Measurements from ENCODE around the gene PEDS1. TPM values are rescaled to one million over a fixed set of nuclear protein-coding genes. Genes with fewer than 3 reads are reported as not detected.
A peak's percentile ranks its signal among the peaks of the same experiment; 100 is the strongest.

PEDS1 gene
- total RNA-seq, 1 experiment from 2014 or later: 35.6 TPM

- Mint-ChIP-seq H3K36me3 (peaks cover 35% of the 10 kb centered on the region), H3K27me3 (ENCODE audit: low read depth) (0 out of 2 replicates have a peak, but pooled peaks cover 2% of the 10 kb centered on the region), H3K4me3 (no peak overlapping the region), H3K4me1 (peaks cover 6% of the 10 kb centered on the region), H3K9me3 (peaks cover 6% of the 10 kb centered on the region; the same call in 1 of the 2 replicates), H3K27ac (peak overlapping the region; percentile 57; the same call in 1 of the 2 replicates)
- DNase-seq (ENCODE audit: low spot score) (peak; percentile 70), ATAC-seq (peak; percentile 86)
- POLR2A ChIA-PET: interaction anchor here (0.6 to 2.2 kb wide), 7 partner anchors 18 to 1044 kb away, joined by 3 to 12 read pairs (median 4); no protein-coding TSS in a partner anchor
- TF ChIP-seq ERG (CRISPR knock-in tag; IDR thresholded peaks at IDR 0.05) (no peak), EMX1 (CRISPR knock-in tag; IDR thresholded peaks at IDR 0.05) (0 out of 2 replicates have a peak, but pooled peaks have one; percentile 28), PREB (CRISPR knock-in tag; IDR thresholded peaks at IDR 0.05; ENCODE audit: borderline replicate concordance) (no peak), GABPB1 (CRISPR knock-in tag; IDR thresholded peaks at IDR 0.05) (peak; percentile 34; the same call in 1 of the 2 replicates), TEAD1 (CRISPR knock-in tag; IDR thresholded peaks at IDR 0.05) (no peak), MXD4 (CRISPR knock-in tag; IDR thresholded peaks at IDR 0.05; ENCODE audit: borderline replicate concordance) (no peak), JAZF1 (CRISPR knock-in tag; IDR thresholded peaks at IDR 0.05) (no peak)
- TF ChIP-seq, protein P1, sequence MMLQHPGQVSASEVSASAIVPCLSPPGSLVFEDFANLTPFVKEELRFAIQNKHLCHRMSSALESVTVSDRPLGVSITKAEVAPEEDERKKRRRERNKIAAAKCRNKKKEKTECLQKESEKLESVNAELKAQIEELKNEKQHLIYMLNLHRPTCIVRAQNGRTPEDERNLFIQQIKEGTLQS (CRISPR knock-in tag; conservative IDR thresholded peaks at IDR 0.05): 0 out of 2 replicates have a peak, but pooled peaks have one; percentile 14
- TF ChIP-seq, protein P2, sequence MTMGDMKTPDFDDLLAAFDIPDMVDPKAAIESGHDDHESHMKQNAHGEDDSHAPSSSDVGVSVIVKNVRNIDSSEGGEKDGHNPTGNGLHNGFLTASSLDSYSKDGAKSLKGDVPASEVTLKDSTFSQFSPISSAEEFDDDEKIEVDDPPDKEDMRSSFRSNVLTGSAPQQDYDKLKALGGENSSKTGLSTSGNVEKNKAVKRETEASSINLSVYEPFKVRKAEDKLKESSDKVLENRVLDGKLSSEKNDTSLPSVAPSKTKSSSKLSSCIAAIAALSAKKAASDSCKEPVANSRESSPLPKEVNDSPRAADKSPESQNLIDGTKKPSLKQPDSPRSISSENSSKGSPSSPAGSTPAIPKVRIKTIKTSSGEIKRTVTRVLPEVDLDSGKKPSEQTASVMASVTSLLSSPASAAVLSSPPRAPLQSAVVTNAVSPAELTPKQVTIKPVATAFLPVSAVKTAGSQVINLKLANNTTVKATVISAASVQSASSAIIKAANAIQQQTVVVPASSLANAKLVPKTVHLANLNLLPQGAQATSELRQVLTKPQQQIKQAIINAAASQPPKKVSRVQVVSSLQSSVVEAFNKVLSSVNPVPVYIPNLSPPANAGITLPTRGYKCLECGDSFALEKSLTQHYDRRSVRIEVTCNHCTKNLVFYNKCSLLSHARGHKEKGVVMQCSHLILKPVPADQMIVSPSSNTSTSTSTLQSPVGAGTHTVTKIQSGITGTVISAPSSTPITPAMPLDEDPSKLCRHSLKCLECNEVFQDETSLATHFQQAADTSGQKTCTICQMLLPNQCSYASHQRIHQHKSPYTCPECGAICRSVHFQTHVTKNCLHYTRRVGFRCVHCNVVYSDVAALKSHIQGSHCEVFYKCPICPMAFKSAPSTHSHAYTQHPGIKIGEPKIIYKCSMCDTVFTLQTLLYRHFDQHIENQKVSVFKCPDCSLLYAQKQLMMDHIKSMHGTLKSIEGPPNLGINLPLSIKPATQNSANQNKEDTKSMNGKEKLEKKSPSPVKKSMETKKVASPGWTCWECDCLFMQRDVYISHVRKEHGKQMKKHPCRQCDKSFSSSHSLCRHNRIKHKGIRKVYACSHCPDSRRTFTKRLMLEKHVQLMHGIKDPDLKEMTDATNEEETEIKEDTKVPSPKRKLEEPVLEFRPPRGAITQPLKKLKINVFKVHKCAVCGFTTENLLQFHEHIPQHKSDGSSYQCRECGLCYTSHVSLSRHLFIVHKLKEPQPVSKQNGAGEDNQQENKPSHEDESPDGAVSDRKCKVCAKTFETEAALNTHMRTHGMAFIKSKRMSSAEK (CRISPR knock-in tag; IDR thresholded peaks at IDR 0.05; ENCODE audit: borderline replicate concordance): no peak
- TF ChIP-seq, protein P3, sequence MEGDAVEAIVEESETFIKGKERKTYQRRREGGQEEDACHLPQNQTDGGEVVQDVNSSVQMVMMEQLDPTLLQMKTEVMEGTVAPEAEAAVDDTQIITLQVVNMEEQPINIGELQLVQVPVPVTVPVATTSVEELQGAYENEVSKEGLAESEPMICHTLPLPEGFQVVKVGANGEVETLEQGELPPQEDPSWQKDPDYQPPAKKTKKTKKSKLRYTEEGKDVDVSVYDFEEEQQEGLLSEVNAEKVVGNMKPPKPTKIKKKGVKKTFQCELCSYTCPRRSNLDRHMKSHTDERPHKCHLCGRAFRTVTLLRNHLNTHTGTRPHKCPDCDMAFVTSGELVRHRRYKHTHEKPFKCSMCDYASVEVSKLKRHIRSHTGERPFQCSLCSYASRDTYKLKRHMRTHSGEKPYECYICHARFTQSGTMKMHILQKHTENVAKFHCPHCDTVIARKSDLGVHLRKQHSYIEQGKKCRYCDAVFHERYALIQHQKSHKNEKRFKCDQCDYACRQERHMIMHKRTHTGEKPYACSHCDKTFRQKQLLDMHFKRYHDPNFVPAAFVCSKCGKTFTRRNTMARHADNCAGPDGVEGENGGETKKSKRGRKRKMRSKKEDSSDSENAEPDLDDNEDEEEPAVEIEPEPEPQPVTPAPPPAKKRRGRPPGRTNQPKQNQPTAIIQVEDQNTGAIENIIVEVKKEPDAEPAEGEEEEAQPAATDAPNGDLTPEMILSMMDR (IDR thresholded peaks at IDR 0.05): peak; percentile 47
- CTCF ChIA-PET: interaction anchor here (0.6 to 6.1 kb wide), 27 partner anchors 8 to 449 kb away, joined by 3 to 146 read pairs (median 5); partner anchors contain the start of gene PEDS1
Measured at GRCh38 chr20:50120935-50121693, 32.4 kb downstream of the PEDS1 start.

DNA sequence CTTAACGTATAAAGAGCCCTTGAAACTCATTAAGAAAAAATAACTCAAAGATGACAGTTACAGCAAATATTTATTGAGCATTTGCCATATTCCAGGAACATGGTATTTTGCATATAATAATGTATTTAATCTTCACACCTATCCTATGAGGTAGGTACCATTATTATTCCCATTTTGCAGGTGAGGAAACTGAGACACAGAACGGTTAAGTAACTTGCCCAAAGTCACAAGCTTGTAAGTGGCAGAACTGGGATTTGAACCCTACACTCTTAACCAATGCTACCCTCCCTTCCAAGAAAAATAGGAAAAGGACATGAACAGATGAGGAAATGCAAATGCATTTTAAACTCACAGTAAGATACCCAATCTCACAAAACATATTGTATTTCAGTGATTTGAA lies 35.3 kb downstream of the PEDS1 start:
- no peak for DNase-seq (ENCODE audit: low spot score)
- TF ChIP-seq JAZF1 (CRISPR knock-in tag; IDR thresholded peaks at IDR 0.05) (no peak), TP53 (CRISPR knock-in tag; IDR thresholded peaks at IDR 0.05) (no peak), NR3C1 (CRISPR knock-in tag; conservative IDR thresholded peaks at IDR 0.05; ENCODE audit: low read depth) (no peak), MXD4 (CRISPR knock-in tag; IDR thresholded peaks at IDR 0.05; ENCODE audit: borderline replicate concordance) (no peak)
- TF ChIP-seq, protein P4, sequence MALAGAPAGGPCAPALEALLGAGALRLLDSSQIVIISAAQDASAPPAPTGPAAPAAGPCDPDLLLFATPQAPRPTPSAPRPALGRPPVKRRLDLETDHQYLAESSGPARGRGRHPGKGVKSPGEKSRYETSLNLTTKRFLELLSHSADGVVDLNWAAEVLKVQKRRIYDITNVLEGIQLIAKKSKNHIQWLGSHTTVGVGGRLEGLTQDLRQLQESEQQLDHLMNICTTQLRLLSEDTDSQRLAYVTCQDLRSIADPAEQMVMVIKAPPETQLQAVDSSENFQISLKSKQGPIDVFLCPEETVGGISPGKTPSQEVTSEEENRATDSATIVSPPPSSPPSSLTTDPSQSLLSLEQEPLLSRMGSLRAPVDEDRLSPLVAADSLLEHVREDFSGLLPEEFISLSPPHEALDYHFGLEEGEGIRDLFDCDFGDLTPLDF (CRISPR knock-in tag; IDR thresholded peaks at IDR 0.05): no peak
- TF ChIP-seq, protein P5, sequence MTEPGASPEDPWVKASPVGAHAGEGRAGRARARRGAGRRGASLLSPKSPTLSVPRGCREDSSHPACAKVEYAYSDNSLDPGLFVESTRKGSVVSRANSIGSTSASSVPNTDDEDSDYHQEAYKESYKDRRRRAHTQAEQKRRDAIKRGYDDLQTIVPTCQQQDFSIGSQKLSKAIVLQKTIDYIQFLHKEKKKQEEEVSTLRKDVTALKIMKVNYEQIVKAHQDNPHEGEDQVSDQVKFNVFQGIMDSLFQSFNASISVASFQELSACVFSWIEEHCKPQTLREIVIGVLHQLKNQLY (CRISPR knock-in tag; IDR thresholded peaks at IDR 0.05): no peak
- ChIA-PET POLR2A (no interaction called here), CTCF (interaction anchor here (2.8 to 6.1 kb wide), 2 partner anchors 51 to 61 kb away, joined by 27 to 146 read pairs; no protein-coding TSS in a partner anchor)
- H3K27ac Mint-ChIP-seq: no peak overlapping the region
- no peak for ATAC-seq
- H3K36me3 Mint-ChIP-seq: peaks cover 9% of the 10 kb centered on the region
- peaks cover 26% of the 10 kb centered on the region for H3K4me1 Mint-ChIP-seq
- H3K9me3 Mint-ChIP-seq: peaks cover 6% of the 10 kb centered on the region; the same call in 1 of the 2 replicates
- 0 out of 2 replicates have a peak, but pooled peaks cover 2% of the 10 kb centered on the region for H3K27me3 Mint-ChIP-seq (ENCODE audit: low read depth)
- no peak overlapping the region for H3K4me3 Mint-ChIP-seq
